Activated CD4-positive, alpha-beta memory T cell treated with anti-CD3 and anti-CD28 coated beads, Interleukin-2, amount 10 ng/mL, durations not matched to agents 7 days and 5 days (primary cell): ENCODE measurements around the gene MVB12B. TPM values are rescaled to one million over a fixed set of nuclear protein-coding genes. Genes with fewer than 3 reads are reported as not detected.

Source experiments
- CTCF ChIA-PET: fragments of 350-600 bp; sonication (Branson Sonifier 250); formaldehyde crosslinking; loops from one replicate; lab custom pipeline; 2021; ENCODE audit warnings: antibody characterized with exemption, inconsistent platforms; lab: Charles Lee
- POLR2A ChIA-PET: fragments of 350-600 bp; sonication (Branson Sonifier 250); formaldehyde crosslinking; loops from one replicate; lab custom pipeline; 2021; ENCODE audit warnings: antibody characterized with exemption; lab: Charles Lee
- DNase-seq: peaks from one replicate; pipeline ENCODE4 v3.0.0-alpha.2; 2020
- H3K27ac Mint-ChIP-seq: one replicate; pipeline ENCODE4 v1.8.0; 2021; ENCODE audit warnings: mild to moderate bottlenecking, mixed read lengths
- H3K27me3 Mint-ChIP-seq: one replicate; pipeline ENCODE4 v1.8.0; 2021; ENCODE audit warnings: mixed read lengths
- H3K36me3 Mint-ChIP-seq: one replicate; pipeline ENCODE4 v1.8.0; 2021; ENCODE audit warnings: low read depth, mixed read lengths
- H3K4me1 Mint-ChIP-seq: one replicate; pipeline ENCODE4 v1.8.0; 2021; ENCODE audit warnings: mixed read lengths
- H3K4me3 Mint-ChIP-seq: one replicate; pipeline ENCODE4 v1.8.0; 2021; ENCODE audit warnings: mild to moderate bottlenecking, mixed read lengths
- H3K9me3 Mint-ChIP-seq: one replicate; pipeline ENCODE4 v1.8.0; 2021; ENCODE audit warnings: mixed read lengths
- total RNA-seq, 2 experiments: library from RNA; stranded (reverse); gene quantifications; one replicate each; pipeline ENCODE4 v1.2.3, GENCODE V29; 2021

Gene MVB12B
- total RNA-seq, 2 experiments from 2014 or later: 1.8 to 2.4 TPM

DNA sequence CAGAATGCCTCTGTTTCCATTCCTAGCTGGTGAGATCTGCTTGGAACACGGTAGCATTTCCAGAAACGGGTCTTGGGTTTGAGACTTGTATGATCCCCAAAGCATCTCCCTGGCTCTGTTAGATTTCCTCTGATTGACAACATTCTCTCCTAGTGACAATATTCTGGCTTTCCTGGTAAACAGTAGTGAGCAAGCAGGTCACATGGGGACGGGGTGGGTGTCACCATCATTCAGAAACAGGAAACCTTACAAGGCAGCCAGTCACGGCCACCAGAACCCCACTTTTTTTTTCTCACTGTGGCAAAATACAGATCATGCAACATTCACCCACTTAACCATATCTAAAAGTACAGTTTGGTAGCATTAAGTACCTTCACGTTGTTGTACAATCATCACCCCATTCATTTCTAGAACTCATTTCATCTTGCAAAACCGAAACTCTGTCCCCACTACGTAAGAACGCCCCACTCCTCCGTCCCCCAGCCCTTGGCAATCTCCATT is 197.0 kb downstream of the MVB12B start:
- Mint-ChIP-seq H3K9me3 (no peaks in the 10 kb centered on the region), H3K4me1 (peaks cover 43% of the 10 kb centered on the region), H3K27me3 (peaks cover 56% of the 10 kb centered on the region), H3K36me3 (no peaks in the 10 kb centered on the region), H3K4me3 (peak overlapping the region; percentile 72), H3K27ac (peak overlapping the region; percentile 70)
- peak; percentile 61 for DNase-seq
- POLR2A ChIA-PET: no interaction called here
- CTCF ChIA-PET: interaction anchor here (1.3 kb wide), 2 partner anchors 22 to 34 kb away, joined by 3 to 4 read pairs; no protein-coding TSS in a partner anchor

- POLR2A ChIA-PET: no interaction called here
- Mint-ChIP-seq H3K4me3 (peak overlapping the region; percentile 72), H3K9me3 (no peaks in the 10 kb centered on the region), H3K27me3 (peaks cover 47% of the 10 kb centered on the region), H3K4me1 (peaks cover 35% of the 10 kb centered on the region), H3K27ac (peak overlapping the region; percentile 70), H3K36me3 (no peaks in the 10 kb centered on the region)
- CTCF ChIA-PET: interaction anchor here (1.3 to 2.4 kb wide), 4 partner anchors 8 to 33 kb away, joined by 3 to 10 read pairs (median 5); no protein-coding TSS in a partner anchor
- no peak for DNase-seq
Measured at GRCh38 chr9:126524353-126525077, 197.9 kb downstream of the MVB12B start.

DNA sequence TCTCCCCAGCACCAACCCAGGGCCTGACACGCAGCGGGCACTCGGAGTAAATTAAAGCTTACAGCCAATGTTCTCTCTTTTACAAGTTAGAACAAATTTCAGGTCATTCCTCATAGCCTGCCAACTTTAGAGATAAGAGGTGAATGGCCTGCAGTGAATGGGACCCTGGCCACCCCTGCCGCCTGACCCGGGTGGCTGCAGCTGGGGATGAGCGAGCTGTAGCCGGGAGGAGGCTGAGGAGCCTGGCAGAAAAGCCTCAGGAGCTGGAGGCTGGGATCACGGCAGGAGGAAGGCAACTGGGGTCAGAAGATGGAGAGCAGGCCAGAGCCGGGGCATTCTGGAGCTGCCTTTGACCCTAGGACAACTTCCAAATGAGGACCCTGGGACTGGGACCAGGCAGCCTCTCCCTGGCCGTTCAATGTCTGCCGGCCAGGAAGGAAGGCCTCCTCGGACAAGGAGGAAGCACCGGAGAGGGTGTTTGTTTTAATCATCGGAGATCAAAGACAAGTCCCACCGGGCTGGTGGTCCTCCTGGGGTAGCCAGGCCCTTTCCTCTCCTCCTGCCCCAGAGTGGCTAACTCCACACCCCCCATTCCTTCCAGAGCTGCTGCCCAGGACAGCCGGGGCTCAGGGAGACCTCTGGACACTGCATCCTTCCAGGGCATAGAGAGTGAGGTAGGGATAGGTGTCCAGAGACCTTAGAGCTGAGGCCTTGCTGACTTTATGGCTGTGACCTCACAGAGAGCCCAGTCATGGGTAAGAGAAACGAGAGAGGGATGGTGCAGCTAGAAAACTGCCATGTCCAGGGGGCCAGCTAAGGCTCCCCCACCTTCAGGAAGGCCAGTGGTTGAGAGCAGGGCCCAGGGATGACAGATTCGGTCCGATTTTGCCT is 199.8 kb downstream of the MVB12B start:
- Mint-ChIP-seq H3K27ac (no peak overlapping the region), H3K27me3 (peaks cover 40% of the 10 kb centered on the region), H3K4me3 (no peak overlapping the region), H3K4me1 (peaks cover 28% of the 10 kb centered on the region), H3K9me3 (no peaks in the 10 kb centered on the region), H3K36me3 (no peaks in the 10 kb centered on the region)
- DNase-seq: no peak
- ChIA-PET CTCF (interaction anchor here (0.7 to 2.4 kb wide), 3 partner anchors 10 to 45 kb away, joined by 4 to 10 read pairs (median 6); no protein-coding TSS in a partner anchor), POLR2A (interaction anchor here (1.2 kb wide), 1 partner anchor 9 kb away, joined by 5 read pairs; no protein-coding TSS in a partner anchor)

DNA sequence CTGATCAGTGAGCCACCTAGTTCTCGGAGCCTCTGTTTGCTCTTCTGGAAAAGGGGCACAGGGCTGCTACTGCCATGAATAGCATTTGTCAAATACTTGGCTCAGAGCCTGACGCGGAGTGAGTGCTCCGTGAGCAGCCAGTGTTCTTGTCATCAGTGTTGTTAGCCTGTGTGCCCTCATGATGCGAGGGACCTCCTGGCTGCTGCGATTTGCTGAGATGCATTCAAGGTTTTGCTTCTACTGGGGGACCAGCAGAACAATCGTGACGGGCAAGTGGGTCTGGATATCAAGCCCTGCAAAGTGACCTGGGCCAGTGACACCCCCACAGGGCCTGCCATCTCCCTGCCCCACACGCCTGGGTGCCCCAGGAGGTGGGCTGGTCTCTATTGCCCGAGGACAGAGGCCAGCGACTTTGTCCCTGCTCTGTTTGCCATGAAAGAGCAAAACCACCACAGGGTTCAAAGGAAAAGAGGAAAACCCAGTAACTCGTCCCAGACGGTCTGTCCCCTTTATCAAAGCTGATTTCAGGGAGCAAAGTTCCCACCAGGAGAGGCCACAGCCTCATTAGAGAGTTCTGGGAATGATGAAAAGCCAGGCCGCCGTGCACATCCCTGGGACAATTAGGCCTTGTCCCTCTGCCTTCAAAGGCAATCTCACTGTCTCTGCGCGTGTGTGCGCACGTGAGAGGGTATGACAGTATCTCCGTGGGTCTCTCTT is 200.6 kb downstream of the MVB12B start:
- peaks cover 39% of the 10 kb centered on the region for H3K27me3 Mint-ChIP-seq
- DNase-seq: no peak
- ChIA-PET POLR2A (no interaction called here), CTCF (no interaction called here)
- H3K36me3 Mint-ChIP-seq: no peaks in the 10 kb centered on the region
- no peak overlapping the region for H3K4me3 Mint-ChIP-seq
- H3K9me3 Mint-ChIP-seq: no peaks in the 10 kb centered on the region
- peaks cover 28% of the 10 kb centered on the region for H3K4me1 Mint-ChIP-seq
- H3K27ac Mint-ChIP-seq: no peak overlapping the region

DNA sequence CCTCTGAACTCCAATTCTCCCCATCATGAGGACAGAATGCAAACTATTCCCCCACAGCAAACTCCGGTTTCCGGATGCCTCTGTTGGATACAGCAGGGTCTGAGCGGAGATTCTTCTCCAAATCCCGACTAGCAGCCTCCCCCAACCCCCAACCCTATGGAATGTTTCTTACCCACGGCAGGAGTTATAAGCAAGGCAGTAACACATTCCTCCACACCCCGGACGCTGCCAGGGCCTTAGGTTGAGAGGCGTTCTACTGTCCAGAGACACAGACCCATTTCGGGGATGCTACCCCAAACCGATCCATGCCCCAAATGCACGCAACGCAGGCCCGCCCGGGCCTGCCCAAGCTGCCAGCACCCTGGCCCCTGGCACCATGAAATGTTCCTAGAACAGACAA is 201.5 kb downstream of the MVB12B start:
- no peak overlapping the region for H3K27ac Mint-ChIP-seq
- DNase-seq: no peak
- H3K4me1 Mint-ChIP-seq: peaks cover 20% of the 10 kb centered on the region
- no peaks in the 10 kb centered on the region for H3K9me3 Mint-ChIP-seq
- POLR2A ChIA-PET: no interaction called here
- peaks cover 42% of the 10 kb centered on the region for H3K27me3 Mint-ChIP-seq
- CTCF ChIA-PET: no interaction called here
- H3K36me3 Mint-ChIP-seq: no peaks in the 10 kb centered on the region
- H3K4me3 Mint-ChIP-seq: no peak overlapping the region

- Mint-ChIP-seq H3K4me1 (peaks cover 12% of the 10 kb centered on the region), H3K9me3 (no peaks in the 10 kb centered on the region)
- POLR2A ChIA-PET: no interaction called here
Measured at GRCh38 chr9:126528915-126529314, 202.3 kb downstream of the MVB12B start.

DNA sequence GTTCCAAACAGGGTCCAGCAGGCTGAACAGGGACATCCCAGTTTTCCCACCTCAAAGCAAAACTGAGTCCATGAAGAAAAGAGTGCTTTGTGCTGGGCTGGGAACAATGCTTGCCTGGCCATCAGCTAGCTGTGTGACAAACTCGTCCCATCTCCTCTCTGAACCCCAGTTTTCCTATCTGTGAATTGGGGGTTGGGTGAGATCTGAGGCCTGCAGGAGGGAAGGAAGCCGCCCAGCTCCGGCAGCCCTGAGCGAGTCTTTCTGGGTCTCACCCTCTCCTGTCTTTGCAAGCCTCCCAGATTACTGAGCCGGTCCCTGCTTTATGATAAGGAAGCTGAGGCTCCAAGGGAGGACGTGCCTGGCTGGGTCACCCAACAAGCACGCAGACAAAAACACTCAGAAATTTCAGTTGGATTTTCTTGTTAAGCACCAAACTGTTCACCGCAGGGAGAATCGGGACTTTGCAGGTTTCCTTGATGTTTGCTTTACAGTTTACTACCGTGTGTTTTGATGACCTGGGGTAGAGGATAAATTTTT is 204.5 kb downstream of the MVB12B start:
- DNase-seq: no peak
- H3K36me3 Mint-ChIP-seq: no peaks in the 10 kb centered on the region
- ChIA-PET CTCF (interaction anchor here (0.5 to 1.5 kb wide), 3 partner anchors 16 to 32 kb away, joined by 3 to 4 read pairs (median 3); no protein-coding TSS in a partner anchor), POLR2A (no interaction called here)
- peaks cover 34% of the 10 kb centered on the region for H3K27me3 Mint-ChIP-seq
- H3K4me1 Mint-ChIP-seq: no peaks in the 10 kb centered on the region
- H3K9me3 Mint-ChIP-seq: no peaks in the 10 kb centered on the region
- no peak overlapping the region for H3K4me3 Mint-ChIP-seq
- H3K27ac Mint-ChIP-seq: no peak overlapping the region

More at GRCh38 chr9:126528915-126529314, 202.3 kb downstream of the MVB12B start:
- CTCF ChIA-PET: no interaction called here
- H3K36me3 Mint-ChIP-seq: no peaks in the 10 kb centered on the region
- no peak overlapping the region for H3K4me3 Mint-ChIP-seq
- peaks cover 38% of the 10 kb centered on the region for H3K27me3 Mint-ChIP-seq
- DNase-seq: no peak
- no peak overlapping the region for H3K27ac Mint-ChIP-seq

DNA sequence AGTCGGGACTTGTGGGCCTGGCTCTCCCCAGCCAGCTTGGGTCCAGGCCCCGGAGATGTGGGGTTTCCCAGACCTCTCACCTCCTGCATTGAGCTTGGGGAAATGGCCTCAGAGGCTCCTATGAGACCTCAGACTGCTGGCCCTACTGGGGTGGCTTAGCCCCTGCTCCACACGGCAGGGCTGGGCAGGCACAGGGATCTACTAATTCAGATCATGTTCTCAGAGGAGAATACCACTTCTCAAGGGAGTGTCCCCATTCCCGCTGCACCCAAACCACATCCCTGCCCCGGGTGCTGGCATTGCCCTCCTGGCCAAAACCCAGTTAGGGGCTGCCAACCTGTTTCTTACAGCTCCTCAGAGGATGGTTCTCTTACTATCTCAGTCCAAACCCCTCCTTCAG is 205.0 kb downstream of the MVB12B start:
- Mint-ChIP-seq H3K36me3 (no peaks in the 10 kb centered on the region), H3K27ac (no peak overlapping the region), H3K4me1 (no peaks in the 10 kb centered on the region), H3K4me3 (no peak overlapping the region), H3K27me3 (peaks cover 33% of the 10 kb centered on the region), H3K9me3 (no peaks in the 10 kb centered on the region)
- ChIA-PET POLR2A (no interaction called here), CTCF (interaction anchor here (1.4 kb wide), 1 partner anchor 17 kb away, joined by 3 read pairs; no protein-coding TSS in a partner anchor)
- DNase-seq: no peak

GRCh38 chr9:126532019-126532462 is 205.4 kb downstream of the MVB12B start:
- no peak for DNase-seq
- Mint-ChIP-seq H3K36me3 (no peaks in the 10 kb centered on the region), H3K4me3 (no peak overlapping the region), H3K9me3 (no peaks in the 10 kb centered on the region), H3K4me1 (no peaks in the 10 kb centered on the region), H3K27ac (no peak overlapping the region), H3K27me3 (peaks cover 29% of the 10 kb centered on the region)
- POLR2A ChIA-PET: no interaction called here
- CTCF ChIA-PET: interaction anchor here (1.3 kb wide), 1 partner anchor 14 kb away, joined by 3 read pairs; no protein-coding TSS in a partner anchor

- no peaks in the 10 kb centered on the region for H3K36me3 Mint-ChIP-seq
- H3K4me1 Mint-ChIP-seq: no peaks in the 10 kb centered on the region
- POLR2A ChIA-PET: no interaction called here
- CTCF ChIA-PET: interaction anchor here (1.3 kb wide), 1 partner anchor 14 kb away, joined by 3 read pairs; no protein-coding TSS in a partner anchor
- peaks cover 28% of the 10 kb centered on the region for H3K27me3 Mint-ChIP-seq
- H3K9me3 Mint-ChIP-seq: no peaks in the 10 kb centered on the region
- no peak for DNase-seq
- H3K4me3 Mint-ChIP-seq: no peak overlapping the region
- no peak overlapping the region for H3K27ac Mint-ChIP-seq
Measured at GRCh38 chr9:126532489-126532888, 205.9 kb downstream of the MVB12B start.

DNA sequence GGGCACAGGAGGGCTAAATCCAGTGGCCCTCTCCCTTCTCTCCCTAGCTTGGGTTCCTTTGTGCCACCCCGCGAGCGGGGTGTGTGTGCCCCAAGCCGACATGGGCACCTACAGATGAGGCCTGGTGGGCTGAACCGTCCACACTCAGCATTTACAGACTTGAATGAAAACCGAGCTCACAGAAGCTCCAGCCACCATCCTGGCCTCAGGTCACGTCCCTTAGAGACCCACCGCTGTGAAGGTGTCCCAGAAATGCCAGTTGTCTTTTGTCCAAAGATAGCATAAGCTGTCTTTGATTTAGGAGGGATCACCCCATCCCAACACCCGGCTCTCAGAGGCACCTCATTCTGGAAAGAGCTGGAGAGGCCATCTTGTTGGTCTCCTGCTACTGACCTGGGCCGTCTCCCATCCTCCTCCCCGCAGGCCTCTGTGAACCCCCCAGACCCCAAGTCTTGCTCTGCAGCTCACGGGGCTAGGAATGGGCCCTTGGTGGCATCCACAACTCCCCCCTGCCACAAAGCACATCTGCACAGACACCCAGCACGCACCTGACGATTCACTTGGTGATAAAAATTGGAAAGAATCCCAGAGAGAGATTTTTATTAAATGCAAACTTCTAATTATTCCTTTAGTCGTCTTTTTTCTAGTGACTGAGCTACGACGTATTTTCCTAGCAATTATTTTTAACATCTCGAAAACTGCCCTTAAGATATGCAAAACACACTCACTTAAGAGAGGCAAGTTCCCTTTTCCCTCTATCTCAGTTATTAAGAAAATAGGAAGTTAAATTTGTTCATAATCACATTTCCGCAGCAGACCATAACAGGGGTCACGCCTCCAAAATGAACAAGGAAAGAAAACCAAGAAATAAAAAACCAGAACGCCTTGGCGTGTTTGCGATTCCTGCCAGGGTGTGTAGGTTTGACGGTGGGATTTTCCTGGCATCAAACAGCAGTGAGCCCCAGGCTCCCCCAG is 206.6 kb downstream of the MVB12B start:
- ChIA-PET POLR2A (no interaction called here), CTCF (interaction anchor here (1.0 to 1.3 kb wide), 3 partner anchors 15 to 24 kb away, joined by 3 to 4 read pairs (median 4); no protein-coding TSS in a partner anchor)
- H3K4me3 Mint-ChIP-seq: no peak overlapping the region
- no peak overlapping the region for H3K27ac Mint-ChIP-seq
- H3K9me3 Mint-ChIP-seq: no peaks in the 10 kb centered on the region
- peaks cover 24% of the 10 kb centered on the region for H3K27me3 Mint-ChIP-seq
- no peaks in the 10 kb centered on the region for H3K36me3 Mint-ChIP-seq
- no peaks in the 10 kb centered on the region for H3K4me1 Mint-ChIP-seq
- no peak for DNase-seq
